LNCAP (cell line): Measurements from ENCODE around the gene PPP1CC.

Source experiments
- CTCF ChIP-seq: fragments of 450-650 bp; IDR thresholded peaks from 2 replicates; pipeline ENCODE4 v1.5.1; 2017; ENCODE audit warnings: mild to moderate bottlenecking

Gene PPP1CC

GRCh38 chr12:110780448-110780847, 37.8 kb upstream of the PPP1CC start:
- no peak for TF ChIP-seq CTCF

GRCh38 chr12:110778833-110779577, 36.3 kb upstream of the PPP1CC start:
- no peak for TF ChIP-seq CTCF

- TF ChIP-seq CTCF: no peak
These were observed 33.7 kb upstream of the PPP1CC start for GRCh38 chr12:110776410-110776809.

GRCh38 chr12:110775997-110776396, 33.3 kb upstream of the PPP1CC start:
- TF ChIP-seq CTCF: no peak

- TF ChIP-seq CTCF: no peak
These were observed 32.1 kb upstream of the PPP1CC start for GRCh38 chr12:110774824-110775223.

- TF ChIP-seq CTCF: no peak
These were observed 26.3 kb upstream of the PPP1CC start for GRCh38 chr12:110768960-110769359.

GRCh38 chr12:110767863-110768262, 25.2 kb upstream of the PPP1CC start:
- no peak for TF ChIP-seq CTCF
